ENCODE measurements around the gene RYR2. TPM values are rescaled to one million over a fixed set of nuclear protein-coding genes. Genes with fewer than 3 reads are reported as not detected.

The RYR2 gene
- total RNA-seq, 2 experiments from 2014 or later: not detected

DNA sequence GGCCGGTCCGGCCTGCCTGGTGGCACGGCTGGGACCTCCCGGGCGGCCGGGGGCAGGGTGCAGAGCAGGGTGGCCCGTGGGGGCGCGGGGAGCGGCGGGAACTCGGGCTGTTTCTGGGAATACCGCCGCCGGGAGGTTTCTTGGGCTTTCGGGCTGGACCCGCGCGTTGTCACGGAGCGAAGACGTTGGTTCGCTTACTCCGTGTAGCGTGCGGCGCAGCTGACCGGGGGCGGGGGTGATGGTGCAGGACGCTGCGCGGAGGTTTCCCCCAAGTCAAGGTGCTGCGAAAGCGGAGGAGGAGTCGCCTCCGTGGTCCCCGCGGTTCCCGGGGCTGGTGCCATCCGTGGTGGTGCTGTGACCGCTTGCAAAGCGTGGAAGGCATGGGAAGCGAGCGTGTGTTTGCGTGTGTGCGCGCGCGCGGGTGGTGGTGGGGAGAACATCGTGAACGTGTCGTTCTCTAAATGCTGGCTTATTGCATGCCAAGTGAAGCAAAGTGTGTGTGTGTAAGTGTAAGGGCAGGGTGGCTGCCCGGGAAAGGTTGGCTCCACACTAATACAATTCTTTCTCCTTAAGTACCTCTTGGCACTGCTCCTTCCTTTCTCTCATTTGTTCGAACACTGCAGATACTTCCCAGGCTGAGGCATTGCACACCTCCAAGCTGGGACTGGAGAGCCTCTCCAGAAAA lies 1.1 kb downstream of the RYR2 start:
- TF ChIP-seq EZH2phosphoT487 (IDR thresholded peaks at IDR 0.05; ENCODE audit: borderline replicate concordance, low read depth, low read length) (no peak), CTCF (conservative IDR thresholded peaks at IDR 0.05; ENCODE audit: low read length) (no peak)
- Histone ChIP-seq H3K9me3 (ENCODE audit: low read length) (no peaks in the 10 kb centered on the region), H4K20me1 (ENCODE audit: insufficient read depth, low read length) (no peaks in the 10 kb centered on the region), H3K4me2 (ENCODE audit: low read length) (no peak overlapping the region), H3K36me3 (ENCODE audit: insufficient read depth, low read length) (no peaks in the 10 kb centered on the region), H2AFZ (ENCODE audit: low read length) (no peak overlapping the region), H3K27ac (ENCODE audit: low read depth, low read length, poor library complexity, severe bottlenecking) (no peak overlapping the region), H3K4me1 (ENCODE audit: insufficient read depth, low read length, poor library complexity, severe bottlenecking) (no peaks in the 10 kb centered on the region), H3K4me3 (ENCODE audit: low read depth, low read length, poor library complexity, severe bottlenecking) (no peak overlapping the region), H3K9me2 (ENCODE audit: insufficient read depth, low read length) (no peaks in the 10 kb centered on the region), H3K79me2 (ENCODE audit: insufficient read depth, low read depth, low read length) (no peaks in the 10 kb centered on the region)
- ChIA-PET CTCF (ENCODE audit: unreplicated experiment) (no interaction called here), POLR2A (interaction anchor here (1.0 kb wide), 1 partner anchor 121 kb away, joined by 3 read pairs; no protein-coding TSS in a partner anchor)
- no TSS peak for BruUV-seq (replicated peaks)
- intact Hi-C loops (cut with micrococcal nuclease; ENCODE audit: unreplicated experiment): no loop called here
- no peak for DNase-seq (ENCODE audit: low spot score)

DNA sequence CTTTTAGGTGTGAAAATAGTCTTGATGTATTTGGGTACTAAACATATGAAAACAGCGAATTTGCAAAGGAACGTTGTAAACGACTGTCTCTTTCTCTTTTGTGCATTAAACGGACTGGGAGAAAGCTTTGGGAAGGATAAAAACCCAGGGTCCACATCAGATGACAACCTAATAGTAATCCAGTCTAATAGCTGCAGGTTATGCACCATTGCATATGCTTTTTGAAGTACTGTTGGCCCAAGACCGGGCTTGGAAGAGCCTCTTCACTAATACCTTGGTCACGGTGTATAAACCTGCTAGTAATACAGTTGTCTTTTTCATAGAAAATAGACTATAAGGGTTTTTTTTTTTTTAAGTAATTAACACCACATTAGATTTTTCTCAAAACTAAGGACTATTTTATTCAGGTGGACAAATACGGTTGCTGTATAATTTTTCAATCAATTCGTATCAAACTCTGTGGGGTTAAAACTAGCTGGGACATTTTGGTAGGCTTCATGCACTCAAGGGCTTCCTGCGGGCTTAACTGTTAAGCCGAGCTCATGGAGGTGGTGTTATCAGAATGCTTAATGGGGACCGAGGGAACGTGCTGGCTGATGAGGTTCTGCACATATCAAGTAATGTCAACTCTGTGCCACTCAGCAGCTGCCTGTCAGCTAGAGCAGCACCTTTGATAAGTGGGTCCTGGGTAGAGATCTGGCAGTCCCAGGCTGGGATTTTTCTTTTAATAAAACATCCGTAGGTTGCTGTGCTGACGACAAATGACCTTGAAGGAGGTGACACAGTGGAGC lies 2.1 kb downstream of the RYR2 start:
- Histone ChIP-seq H3K4me1 (ENCODE audit: insufficient read depth, low read length, poor library complexity, severe bottlenecking) (no peaks in the 10 kb centered on the region), H3K4me3 (ENCODE audit: low read depth, low read length, poor library complexity, severe bottlenecking) (no peak overlapping the region), H2AFZ (ENCODE audit: low read length) (no peak overlapping the region), H3K4me2 (ENCODE audit: low read length) (no peak overlapping the region), H3K79me2 (ENCODE audit: insufficient read depth, low read depth, low read length) (no peaks in the 10 kb centered on the region), H3K36me3 (ENCODE audit: insufficient read depth, low read length) (no peaks in the 10 kb centered on the region), H3K9me2 (ENCODE audit: insufficient read depth, low read length) (no peaks in the 10 kb centered on the region), H3K27ac (ENCODE audit: low read depth, low read length, poor library complexity, severe bottlenecking) (no peak overlapping the region), H3K9me3 (ENCODE audit: low read length) (no peaks in the 10 kb centered on the region), H4K20me1 (ENCODE audit: insufficient read depth, low read length) (no peaks in the 10 kb centered on the region)
- POLR2A ChIA-PET: interaction anchor here (0.5 to 1.1 kb wide), 5 partner anchors 18 to 274 kb away, joined by 3 to 4 read pairs (median 3); no protein-coding TSS in a partner anchor
- DNase-seq (ENCODE audit: low spot score): no peak
- TF ChIP-seq CTCF (conservative IDR thresholded peaks at IDR 0.05; ENCODE audit: low read length) (no peak), EZH2phosphoT487 (IDR thresholded peaks at IDR 0.05; ENCODE audit: borderline replicate concordance, low read depth, low read length) (no peak)
- CTCF ChIA-PET (ENCODE audit: unreplicated experiment): no interaction called here
- intact Hi-C loops (cut with micrococcal nuclease; ENCODE audit: unreplicated experiment): no loop called here
- no TSS peak for BruUV-seq (replicated peaks)
